AG08395 (cell line): ENCODE data around the gene SUCLG1.

Experiments
- DNase-seq: peaks from one replicate; pipeline ENCODE4 v3.0.0; 2012; ENCODE audit warnings: mixed read lengths, low spot score

SUCLG1 gene

DNA sequence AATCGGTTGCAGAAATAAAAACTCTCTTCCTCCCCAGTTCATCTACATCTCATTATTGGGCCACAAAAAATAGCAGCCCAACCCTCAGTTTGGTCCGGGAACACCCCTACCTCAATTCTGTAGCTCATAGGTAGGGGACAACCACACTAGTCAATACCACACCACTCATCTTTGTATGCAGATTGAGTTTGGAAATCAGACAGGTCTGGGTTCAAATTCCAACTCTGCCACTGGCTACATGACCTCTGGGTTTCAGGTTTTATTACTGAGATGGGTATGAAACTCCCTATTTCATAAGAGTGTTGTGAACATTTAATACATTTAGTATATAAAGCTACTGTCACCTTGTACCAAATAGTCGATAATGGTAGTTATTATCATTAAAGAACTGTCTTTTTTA lies 2.2 kb upstream of the SUCLG1 start:
- no peak for DNase-seq

- no peak for DNase-seq
These were observed 1.6 kb upstream of the SUCLG1 start for GRCh38 chr2:84460670-84461069.

DNA sequence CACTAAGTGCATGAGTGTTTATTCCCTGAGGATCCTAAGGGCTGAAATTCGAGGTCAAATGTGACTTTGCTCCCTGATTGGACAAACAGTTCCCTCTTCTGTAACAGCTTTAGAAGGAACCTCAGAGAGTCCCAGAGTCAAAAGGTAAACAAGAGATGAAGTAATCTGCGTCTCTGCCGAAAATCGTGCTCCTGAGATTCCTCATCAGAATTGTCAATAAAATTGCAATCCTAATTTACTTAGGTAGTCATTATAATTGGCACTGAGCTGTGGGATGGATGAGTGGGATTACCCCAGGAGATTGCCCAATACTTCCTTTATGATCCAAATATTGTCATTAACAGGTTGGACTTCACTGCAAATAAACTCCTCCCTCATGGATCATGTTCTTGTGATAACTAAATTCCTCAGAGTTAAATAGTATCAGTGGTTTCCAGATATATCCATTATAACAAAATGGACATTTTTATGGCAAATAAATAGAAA lies 907 bp upstream of the SUCLG1 start:
- DNase-seq: peak; percentile 3

DNA sequence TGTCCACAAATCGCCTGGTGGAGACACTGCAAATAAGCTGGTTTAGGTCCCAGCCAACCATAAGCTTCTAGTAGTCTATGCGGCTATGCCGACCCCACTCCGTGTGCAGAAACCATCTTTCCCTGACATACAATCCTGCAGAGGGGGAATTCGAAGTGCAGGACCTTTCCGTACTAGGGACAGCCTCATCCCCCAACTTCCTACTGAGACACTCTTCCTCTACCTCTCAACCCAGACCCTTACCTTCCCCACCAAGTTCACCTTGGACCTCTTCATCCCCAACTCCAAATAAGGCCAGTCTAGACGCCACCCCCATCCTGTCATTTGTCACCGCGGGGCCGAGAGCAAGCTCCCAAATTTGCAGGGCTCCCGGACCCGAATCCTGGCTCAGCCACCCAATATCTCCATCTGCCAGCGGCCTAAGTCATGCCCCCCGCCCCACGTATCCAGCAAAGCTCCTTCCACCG lies 496 bp downstream of the SUCLG1 start:
- peak; percentile 12 for DNase-seq

GRCh38 chr2:84457686-84458085 lies 1.4 kb downstream of the SUCLG1 start:
- DNase-seq: no peak

GRCh38 chr2:84456156-84456555 lies 2.9 kb downstream of the SUCLG1 start:
- no peak for DNase-seq

- DNase-seq: no peak
These were observed 4.5 kb downstream of the SUCLG1 start for GRCh38 chr2:84454581-84454980.

DNA sequence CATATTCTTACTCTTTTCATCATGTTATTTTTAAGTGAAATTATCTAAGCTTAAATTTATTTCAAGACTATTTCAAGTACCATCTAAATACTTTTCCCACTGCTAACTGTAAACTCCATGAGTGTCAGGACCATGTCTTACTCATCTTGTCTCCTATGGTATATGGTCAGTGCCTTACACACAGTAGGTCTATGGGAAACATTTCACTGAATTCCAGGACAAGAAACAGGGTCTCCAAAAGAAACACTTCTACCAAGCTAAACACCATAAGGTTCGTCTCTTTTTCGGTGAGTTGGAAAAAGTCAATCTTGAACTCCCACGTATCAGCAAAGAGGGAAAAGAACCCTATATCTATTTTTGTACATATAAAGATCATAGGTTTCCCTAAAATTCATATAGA lies 6.5 kb downstream of the SUCLG1 start:
- DNase-seq: no peak

- no peak for DNase-seq
These were observed 7.5 kb downstream of the SUCLG1 start for GRCh38 chr2:84451579-84451978.

DNA sequence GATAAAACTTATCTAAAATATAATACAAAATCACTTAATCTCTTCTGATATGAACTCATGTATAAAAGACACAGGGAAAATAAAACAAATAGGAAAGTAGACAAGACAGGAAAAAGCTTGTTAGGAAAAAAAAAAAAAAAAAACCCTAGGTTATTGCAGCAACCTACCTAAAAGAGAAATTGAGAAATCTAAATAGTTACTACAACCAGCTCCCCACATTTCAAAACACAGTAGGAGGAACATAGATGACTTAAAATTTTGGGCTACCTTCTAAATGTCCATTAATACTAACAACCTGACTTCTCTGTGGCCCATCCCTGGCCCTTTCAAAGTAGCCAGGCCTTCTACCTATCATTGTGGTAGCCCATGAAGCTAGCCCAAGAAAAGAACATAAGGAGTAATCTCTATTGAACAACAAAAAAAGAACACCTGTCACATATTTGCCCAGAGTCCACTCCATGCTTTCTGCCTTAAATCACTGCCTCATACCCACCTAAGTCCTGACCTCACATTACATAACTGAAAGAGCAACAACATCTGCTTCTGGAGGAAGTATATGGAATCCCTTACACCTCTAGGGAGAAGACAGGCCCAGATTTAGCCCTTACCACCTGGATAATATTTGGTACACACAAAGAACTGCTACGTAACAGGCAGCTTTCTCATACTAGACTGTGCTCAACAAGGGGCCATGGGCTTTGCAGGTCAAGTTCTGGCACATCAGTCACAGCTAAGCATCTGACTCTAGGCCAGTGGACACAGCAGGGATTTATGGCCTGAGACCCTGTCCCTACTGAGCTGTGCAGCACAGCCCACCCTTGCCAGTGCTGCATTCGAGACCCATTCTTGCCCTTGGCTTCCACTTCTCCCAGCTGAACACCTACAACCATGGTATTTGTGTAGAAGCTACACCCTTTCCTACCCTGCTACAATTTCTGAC lies 8.5 kb downstream of the SUCLG1 start:
- DNase-seq: no peak

GRCh38 chr2:84449711-84450110 lies 9.4 kb downstream of the SUCLG1 start:
- DNase-seq: no peak

GRCh38 chr2:84449055-84449454 lies 10.0 kb downstream of the SUCLG1 start:
- DNase-seq: no peak

DNA sequence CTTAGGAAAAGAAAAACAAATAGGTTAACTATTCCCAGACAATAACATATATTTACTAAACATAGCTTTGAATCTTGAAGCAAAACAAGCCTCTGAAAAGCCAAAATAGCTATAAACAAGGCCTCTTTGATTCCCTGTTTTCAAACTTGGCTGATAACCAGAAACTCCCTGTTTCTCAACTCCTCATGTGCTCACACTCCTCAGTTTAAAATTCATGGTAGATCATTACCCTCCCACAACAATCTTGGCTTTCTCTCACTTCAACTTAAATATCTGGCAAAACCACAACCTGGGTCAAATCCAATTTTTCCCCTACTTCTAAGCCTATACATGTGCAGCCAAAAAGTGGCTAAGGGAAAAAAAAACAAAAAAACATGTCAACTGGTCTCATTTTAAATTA lies 15.6 kb downstream of the SUCLG1 start:
- no peak for DNase-seq

DNA sequence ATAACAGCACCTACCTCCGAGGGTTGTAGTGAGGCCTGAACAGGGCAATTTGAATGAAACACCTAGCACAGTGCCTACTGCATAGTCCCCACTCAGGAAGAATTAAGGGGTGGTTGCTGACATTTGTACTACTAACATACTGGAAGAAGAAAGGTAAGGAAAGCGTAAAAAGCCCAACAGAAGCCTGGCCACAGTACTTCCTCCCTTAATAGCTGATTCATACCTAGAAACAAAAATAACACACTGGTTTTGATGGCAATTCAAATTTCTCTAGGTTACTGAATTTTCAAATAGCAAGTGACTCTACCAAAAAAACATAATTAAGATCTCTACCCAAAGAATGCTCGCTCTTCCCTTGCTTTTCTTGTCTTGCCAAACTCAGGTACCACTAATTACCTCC lies 16.2 kb downstream of the SUCLG1 start:
- DNase-seq: no peak

GRCh38 chr2:84441505-84441904 lies 17.6 kb downstream of the SUCLG1 start:
- DNase-seq: no peak

DNA sequence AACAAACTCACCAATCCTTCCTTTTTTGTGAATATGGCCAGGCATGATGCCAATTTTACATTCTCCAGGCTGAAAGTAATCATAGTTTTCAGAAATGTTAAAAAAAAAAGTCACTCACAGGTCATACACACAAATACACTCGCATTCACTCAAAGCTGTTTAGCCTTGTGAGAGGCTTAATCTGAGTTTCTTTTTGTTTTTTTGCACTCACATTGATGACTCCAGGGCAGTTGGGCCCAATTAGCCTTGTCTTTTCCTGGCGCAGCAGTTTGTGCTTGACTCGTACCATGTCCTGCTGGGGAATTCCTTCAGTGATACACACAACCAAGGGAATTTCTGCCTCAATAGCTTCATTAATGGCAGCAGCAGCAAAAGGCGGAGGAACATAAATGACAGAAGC lies 18.0 kb downstream of the SUCLG1 start:
- no peak for DNase-seq

GRCh38 chr2:84435345-84436025 lies 23.6 kb downstream of the SUCLG1 start:
- DNase-seq: peak; percentile 29

GRCh38 chr2:84429328-84429727 lies 29.8 kb downstream of the SUCLG1 start:
- DNase-seq: no peak

DNA sequence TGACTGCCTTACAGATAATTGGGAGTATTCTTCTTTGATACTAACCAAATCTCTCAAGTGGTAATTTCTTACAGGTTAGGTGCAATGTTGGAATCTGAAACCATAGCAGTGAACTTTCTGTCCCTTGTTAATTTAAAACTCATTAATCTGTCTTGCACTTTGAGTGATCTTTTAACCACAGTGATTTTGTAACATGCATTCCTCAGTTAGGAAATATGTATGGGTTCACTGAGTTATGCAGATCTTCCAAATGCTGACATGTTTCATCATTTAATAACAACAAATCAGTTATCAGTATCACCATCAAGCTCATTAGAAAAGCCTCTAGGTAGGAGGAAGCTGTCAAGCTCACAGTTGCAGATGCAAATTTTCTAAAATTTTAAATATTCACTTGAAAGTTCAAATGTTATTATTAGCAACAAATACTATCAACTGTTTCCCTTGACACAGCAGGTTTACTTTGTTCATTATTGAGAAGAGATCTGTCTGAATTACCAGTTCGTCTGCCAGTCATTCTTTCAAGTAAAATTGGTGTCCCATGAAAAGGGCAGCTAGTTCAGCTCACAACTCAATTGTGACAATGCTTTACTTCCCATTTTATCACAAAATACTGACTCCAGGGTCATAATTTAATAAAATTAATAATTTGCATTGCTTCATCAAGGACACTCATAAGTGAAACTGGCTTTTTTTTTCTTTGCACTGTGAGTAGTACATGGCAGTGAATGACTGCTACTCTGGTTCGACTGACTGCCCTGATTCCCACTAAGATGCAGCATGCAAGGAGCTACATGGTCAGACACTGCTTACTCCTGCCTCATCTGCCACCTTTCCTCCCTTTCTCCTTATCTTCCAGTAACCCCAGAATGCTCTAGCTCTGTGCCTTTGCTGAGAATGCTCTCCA lies 31.6 kb downstream of the SUCLG1 start:
- peak; percentile 13 for DNase-seq

GRCh38 chr2:84425310-84425709 lies 33.8 kb downstream of the SUCLG1 start:
- DNase-seq: no peak

- DNase-seq: peak; percentile 33
These were observed 34.9 kb downstream of the SUCLG1 start for GRCh38 chr2:84424152-84424551.

GRCh38 chr2:84421791-84422190 lies 37.3 kb downstream of the SUCLG1 start:
- no peak for DNase-seq
